ENCODE results near the gene CYP8B1.
A peak's percentile ranks its signal among the peaks of the same experiment; 100 is the strongest.
"Not testable (repeated sequence)": the region's sequence is repeated elsewhere in the genome, so short reads cannot be mapped to it uniquely, and the experiment has no call there.

The CYP8B1 gene

DNA sequence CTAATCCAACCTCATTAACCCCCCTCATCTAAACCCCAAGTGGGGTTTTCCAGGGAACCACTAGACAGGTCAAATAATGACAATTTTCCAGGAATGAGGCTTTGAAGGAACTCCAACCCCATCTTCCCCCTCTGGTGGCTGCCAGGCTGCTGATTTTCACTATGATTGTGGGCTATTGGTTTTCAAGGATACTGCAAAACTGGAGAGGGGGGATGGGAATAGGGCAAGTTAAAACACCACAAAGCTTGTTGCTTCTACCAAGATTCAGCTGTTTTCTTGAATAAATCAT is 19.8 kb upstream of the CYP8B1 start:
- no peak for DNase-seq
- H3K36me3 Mint-ChIP-seq (ENCODE audit: low read depth): no peaks in the 10 kb centered on the region
- H3K4me1 Mint-ChIP-seq: peaks cover 3% of the 10 kb centered on the region
- no peak overlapping the region for H3K4me3 Mint-ChIP-seq
- H3K27ac Mint-ChIP-seq: no peak overlapping the region
- H3K9me3 Mint-ChIP-seq: no peaks in the 10 kb centered on the region
- no peak for ATAC-seq
- peaks cover 5% of the 10 kb centered on the region for H3K27me3 Mint-ChIP-seq

DNA sequence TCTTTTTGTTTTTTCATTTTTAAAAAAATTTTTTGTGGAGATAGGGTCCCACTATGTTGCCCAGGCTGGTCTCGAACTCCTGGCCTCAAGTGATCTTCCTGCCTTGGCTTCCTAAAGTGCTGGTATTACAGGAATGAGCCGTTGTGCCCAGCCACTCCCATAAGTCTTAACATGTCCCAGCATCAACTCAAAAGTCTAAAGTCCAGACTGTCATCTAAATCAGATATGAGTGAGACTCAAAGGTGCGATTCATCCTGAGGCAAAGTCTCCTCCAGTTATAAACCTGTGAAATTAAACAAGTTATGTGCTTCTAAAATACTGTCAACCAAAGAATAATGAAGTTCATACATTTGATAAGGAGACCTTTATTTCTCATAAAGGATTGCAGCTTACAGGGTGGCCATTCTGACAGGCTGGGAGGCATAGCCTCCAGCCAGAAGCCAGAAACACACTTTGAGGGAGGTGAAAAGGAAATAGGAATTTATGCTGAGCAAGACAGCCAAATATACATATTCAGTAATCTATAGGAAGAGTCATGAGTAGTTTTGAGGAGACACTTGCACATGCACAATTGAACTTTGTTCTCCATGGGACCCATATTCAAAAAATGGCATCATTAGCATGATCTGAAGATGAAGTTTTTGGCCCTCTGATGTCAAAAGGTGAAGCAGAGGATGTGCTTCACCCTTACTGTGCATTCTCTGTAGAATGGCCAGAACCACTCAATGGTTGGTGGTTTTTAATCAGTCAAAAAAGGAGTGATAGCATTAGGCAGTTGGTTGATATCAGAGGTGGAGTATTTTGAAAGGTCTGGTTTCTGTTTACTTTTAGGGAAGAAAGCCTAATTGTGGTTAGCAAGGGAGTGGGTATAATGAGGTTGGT is 19.3 kb upstream of the CYP8B1 start:
- DNase-seq (no peak), ATAC-seq (no peak)
- H3K4me1 Mint-ChIP-seq: peaks cover 3% of the 10 kb centered on the region
- H3K4me3 Mint-ChIP-seq: no peak overlapping the region
- no peaks in the 10 kb centered on the region for H3K36me3 Mint-ChIP-seq (ENCODE audit: low read depth)
- no peak overlapping the region for H3K27ac Mint-ChIP-seq
- peaks cover 5% of the 10 kb centered on the region for H3K27me3 Mint-ChIP-seq
- H3K9me3 Mint-ChIP-seq: no peaks in the 10 kb centered on the region

DNA sequence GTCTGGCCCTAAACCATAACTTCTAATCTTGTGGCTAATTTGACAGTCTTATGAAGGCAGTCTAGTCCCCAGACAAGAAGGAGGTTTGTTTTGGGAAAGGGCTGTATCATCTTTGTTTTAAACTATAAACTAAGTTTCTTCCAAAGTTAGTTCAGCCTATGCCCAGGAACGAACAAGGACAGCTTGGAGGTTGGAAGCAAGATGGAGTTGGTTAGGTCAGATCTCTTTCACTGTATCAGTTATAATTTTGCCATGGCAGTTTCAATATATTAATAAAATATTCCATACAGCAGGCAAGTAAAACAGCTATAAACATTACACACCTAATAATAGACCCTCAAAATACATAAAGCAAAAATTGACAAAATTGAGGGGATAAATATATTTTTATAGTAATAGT is 17.1 kb upstream of the CYP8B1 start:
- Mint-ChIP-seq H3K9me3 (no peaks in the 10 kb centered on the region), H3K27me3 (peaks cover 3% of the 10 kb centered on the region), H3K27ac (no peak overlapping the region), H3K4me3 (no peak overlapping the region), H3K36me3 (ENCODE audit: low read depth) (no peaks in the 10 kb centered on the region), H3K4me1 (peaks cover 3% of the 10 kb centered on the region)
- DNase-seq (no peak), ATAC-seq (no peak)

DNA sequence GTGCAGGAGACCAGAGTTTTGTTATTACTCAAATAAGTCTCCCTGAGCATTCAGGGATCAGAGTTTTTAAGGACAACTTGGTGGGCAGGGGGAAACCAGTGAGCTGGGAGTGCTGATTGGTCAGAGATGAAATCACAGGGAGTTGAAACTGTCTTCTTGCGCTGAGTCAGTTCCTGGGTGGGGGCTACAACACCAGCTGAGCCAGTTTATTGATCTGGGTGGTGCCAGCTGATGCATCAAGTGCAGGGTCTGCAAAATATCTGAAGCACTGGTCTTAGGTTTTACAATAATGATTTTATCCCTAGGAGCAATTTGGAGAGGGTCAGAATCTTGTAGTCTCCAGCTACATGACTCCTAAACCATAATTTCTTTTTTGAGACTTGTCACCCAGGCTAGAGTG is 16.5 kb upstream of the CYP8B1 start:
- H3K27ac Mint-ChIP-seq: no peak overlapping the region
- H3K27me3 Mint-ChIP-seq: peaks cover 3% of the 10 kb centered on the region
- no peak overlapping the region for H3K4me3 Mint-ChIP-seq
- peaks cover 3% of the 10 kb centered on the region for H3K4me1 Mint-ChIP-seq
- ATAC-seq (no peak), DNase-seq (no peak)
- no peaks in the 10 kb centered on the region for H3K36me3 Mint-ChIP-seq (ENCODE audit: low read depth)
- H3K9me3 Mint-ChIP-seq: no peaks in the 10 kb centered on the region

DNA sequence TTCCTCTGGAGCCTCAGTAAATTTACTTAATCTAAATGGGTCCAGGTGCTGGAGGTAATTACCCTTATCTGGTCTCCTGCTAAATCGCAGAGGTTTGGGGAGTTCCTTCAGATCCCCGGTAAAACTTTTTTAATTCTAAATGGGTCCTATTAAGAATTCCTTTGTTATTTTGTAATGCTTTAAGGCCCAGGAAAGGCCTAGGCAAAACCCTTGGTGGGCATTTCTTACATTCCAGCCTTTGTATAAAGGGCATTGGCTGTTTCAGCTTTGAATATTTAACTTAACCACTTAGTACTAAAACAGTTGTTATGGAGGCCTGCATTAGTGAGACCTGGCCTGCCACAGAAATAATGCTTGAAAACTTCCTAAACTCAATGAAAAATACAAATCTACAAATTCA is 15.4 kb upstream of the CYP8B1 start:
- peaks cover 5% of the 10 kb centered on the region for H3K27me3 Mint-ChIP-seq
- peaks cover 3% of the 10 kb centered on the region for H3K4me1 Mint-ChIP-seq
- no peak overlapping the region for H3K27ac Mint-ChIP-seq
- no peak for ATAC-seq
- H3K36me3 Mint-ChIP-seq (ENCODE audit: low read depth): no peaks in the 10 kb centered on the region
- H3K4me3 Mint-ChIP-seq: no peak overlapping the region
- DNase-seq: no peak
- H3K9me3 Mint-ChIP-seq: no peaks in the 10 kb centered on the region

DNA sequence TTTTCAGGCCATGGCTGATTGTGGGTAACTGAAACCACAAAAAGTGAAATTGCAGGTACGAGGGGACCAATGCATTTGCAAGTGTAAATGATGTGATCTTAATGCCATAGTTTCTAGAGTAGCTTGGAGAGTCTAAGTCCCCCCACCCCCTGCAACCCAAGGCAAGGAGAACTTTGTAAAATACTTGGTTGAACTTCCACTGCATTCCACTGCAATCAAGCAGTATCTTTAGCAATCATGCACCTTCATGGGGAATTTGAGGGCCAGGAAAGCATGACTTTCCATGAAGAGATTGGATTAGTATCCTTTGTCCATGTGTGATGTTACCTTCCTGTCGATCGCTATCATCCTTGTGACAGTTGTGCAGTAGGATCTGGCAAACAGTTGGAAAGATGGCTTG is 11.4 kb upstream of the CYP8B1 start:
- ATAC-seq: no peak
- Mint-ChIP-seq H3K27me3 (peaks cover 2% of the 10 kb centered on the region), H3K36me3 (ENCODE audit: low read depth) (no peaks in the 10 kb centered on the region), H3K27ac (no peak overlapping the region), H3K9me3 (no peaks in the 10 kb centered on the region), H3K4me3 (no peak overlapping the region), H3K4me1 (peaks cover 10% of the 10 kb centered on the region)
- no peak for DNase-seq

DNA sequence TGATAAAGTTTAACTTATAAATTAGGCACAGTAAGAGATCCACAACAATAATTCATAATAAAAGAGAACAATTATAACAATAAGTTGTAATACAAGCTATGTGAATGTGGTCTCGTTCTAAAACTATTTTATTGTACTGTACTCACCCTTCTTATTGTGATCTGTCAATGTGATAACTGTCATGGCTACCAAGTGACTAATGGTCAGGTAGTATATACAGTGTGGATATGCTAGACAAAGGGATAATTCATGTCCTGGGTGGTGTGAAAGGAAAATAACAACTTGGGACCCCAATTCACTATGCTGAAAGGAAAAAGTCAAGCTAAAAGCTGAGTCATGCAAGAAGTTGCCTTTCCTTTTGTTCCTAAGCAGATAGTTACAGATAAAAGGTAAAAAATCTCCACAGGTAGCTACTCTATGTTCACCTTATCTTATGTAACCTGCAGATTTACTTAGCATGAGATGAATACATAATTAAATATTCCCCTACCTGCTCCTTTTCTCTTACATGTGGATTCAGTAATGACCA is 10.7 kb upstream of the CYP8B1 start:
- Mint-ChIP-seq H3K4me1 (peaks cover 11% of the 10 kb centered on the region), H3K9me3 (no peaks in the 10 kb centered on the region), H3K27ac (no peak overlapping the region), H3K4me3 (no peak overlapping the region), H3K27me3 (peaks cover 2% of the 10 kb centered on the region), H3K36me3 (ENCODE audit: low read depth) (no peaks in the 10 kb centered on the region)
- ATAC-seq (no peak), DNase-seq (no peak)

DNA sequence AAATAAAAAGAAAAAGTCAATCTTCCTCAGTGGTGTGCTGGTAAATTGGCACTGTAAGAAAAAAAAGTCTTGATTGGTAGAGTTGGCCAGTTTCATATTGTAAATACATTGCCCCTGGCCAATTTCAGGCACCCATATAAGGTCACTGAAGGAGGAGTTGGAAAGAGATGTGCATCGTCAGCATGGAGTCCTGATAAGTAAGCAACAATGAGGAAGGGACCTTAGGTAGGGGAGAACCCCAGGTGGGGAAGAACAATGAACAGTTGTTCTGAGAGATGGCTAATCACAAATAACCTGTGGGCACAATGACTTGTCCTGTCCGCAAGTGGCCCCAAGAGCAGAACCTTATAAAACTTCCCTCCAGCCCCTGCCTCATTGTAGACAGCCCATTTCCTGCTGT is 8.6 kb upstream of the CYP8B1 start:
- peaks cover 15% of the 10 kb centered on the region for H3K4me1 Mint-ChIP-seq
- no peak overlapping the region for H3K4me3 Mint-ChIP-seq
- peaks cover 2% of the 10 kb centered on the region for H3K27me3 Mint-ChIP-seq
- ATAC-seq (no peak), DNase-seq (no peak)
- no peaks in the 10 kb centered on the region for H3K36me3 Mint-ChIP-seq (ENCODE audit: low read depth)
- H3K9me3 Mint-ChIP-seq: no peaks in the 10 kb centered on the region
- no peak overlapping the region for H3K27ac Mint-ChIP-seq

DNA sequence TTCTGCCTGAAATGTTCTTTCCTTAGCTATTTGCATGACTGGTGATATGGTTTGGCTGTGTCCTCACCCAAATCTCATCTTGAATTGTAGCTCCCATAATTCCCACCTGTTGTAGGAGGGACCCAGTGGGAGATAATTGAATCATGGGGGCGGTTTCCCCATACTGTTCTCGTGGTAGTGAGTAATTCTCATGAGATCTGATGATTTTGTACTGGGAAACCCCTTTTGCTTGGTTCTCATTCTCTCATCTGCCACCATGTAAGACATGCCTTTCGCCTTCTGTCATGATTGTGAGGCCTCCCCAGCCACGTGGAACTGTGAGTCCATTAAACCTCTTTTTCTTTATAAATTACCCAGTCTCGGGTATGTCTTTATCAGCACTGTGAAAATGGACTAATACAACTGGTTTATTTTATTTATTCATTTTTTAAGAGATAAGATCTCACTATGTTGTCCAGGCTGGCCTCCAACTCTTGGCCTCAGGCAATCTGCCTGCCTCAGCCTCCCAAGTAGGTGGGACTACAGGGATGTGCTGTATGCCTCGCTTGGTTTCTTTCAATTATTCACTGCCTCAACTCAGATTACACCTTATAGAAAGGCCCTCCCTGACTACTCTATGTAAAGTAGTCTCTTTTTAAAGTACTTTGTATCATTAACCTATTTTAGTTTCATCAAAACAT is 7.7 kb upstream of the CYP8B1 start:
- not testable (repeated sequence) for H3K27ac Mint-ChIP-seq; H3K36me3 Mint-ChIP-seq (ENCODE audit: low read depth); H3K4me3 Mint-ChIP-seq; DNase-seq; ATAC-seq; H3K9me3 Mint-ChIP-seq; H3K27me3 Mint-ChIP-seq
- peaks cover 15% of the 10 kb centered on the region for H3K4me1 Mint-ChIP-seq

DNA sequence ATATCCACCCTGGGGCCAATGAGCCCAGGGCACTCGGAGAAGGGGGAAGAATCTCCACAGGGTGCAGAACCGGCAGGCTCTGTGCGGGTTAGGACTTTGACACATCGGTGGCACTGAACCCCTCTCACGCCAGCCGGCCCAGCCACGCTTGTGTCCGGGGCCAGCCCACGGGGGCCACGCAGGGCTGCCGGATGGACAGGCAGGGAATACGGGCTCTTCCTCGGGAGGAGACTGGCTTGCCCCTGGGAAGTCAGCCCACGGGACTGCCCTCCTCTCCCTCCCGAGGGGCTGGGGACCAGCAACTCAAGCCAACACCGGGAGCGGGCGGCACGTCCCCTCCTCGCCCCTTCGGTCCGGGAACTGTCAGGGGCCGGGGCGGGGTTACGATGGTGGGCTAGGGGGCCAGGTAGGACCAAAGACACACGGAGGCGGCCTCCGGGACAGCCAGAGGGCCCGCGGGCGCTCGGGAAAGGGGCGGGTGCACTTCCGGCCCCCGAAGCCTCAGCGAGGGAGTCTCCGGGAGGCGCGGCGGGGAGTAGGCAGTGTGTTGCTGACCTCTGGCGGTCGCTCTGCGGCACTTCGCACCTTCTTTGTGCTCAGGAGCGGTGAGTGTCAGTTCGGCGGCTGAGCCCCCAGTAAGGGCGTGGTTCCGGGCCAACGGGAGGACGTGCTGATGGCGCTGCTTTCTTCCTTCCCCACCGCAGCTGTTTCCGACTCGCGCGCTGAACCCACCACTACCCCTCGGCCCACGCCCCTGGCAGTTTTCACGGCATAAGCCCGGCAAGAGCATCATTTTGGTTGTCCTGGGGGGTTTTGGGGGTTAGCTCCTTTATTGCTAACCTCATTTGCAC is 5.1 kb upstream of the CYP8B1 start:
- H3K27ac Mint-ChIP-seq: peak overlapping the region; percentile 74
- H3K4me1 Mint-ChIP-seq: peaks cover 15% of the 10 kb centered on the region

DNA sequence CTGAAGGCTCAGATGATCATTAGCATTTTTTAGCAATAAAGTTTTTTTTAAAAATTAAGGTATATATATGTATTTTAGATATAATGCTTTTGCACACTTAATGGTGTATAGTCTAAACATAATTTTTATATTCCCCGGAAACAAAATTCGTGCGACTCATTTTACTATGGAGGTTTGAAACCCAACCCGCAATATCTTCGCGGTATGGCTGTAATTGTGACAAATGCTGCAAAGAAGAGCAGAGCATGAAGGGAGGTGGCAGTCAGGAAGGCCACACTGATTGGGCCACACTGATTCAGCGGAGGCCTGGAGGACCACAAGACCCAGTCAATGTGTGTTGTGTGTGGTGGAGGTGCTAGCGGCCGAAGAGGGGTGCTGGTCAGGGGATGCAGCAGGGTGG is 4.5 kb upstream of the CYP8B1 start:
- H3K36me3 Mint-ChIP-seq (ENCODE audit: low read depth): no peaks in the 10 kb centered on the region
- DNase-seq: peak; percentile 5
- H3K4me1 Mint-ChIP-seq: peaks cover 15% of the 10 kb centered on the region
- peak overlapping the region; percentile 47 for H3K27ac Mint-ChIP-seq
- H3K27me3 Mint-ChIP-seq: no peaks in the 10 kb centered on the region
- no peak for ATAC-seq
- no peaks in the 10 kb centered on the region for H3K9me3 Mint-ChIP-seq
- H3K4me3 Mint-ChIP-seq: peak overlapping the region; percentile 74

More for the DNA sequence above, 5.1 kb upstream of the CYP8B1 start:
- H3K9me3 Mint-ChIP-seq: no peaks in the 10 kb centered on the region
- no peaks in the 10 kb centered on the region for H3K36me3 Mint-ChIP-seq (ENCODE audit: low read depth)
- peak overlapping the region; percentile 80 for H3K4me3 Mint-ChIP-seq
- DNase-seq (peak; percentile 87), ATAC-seq (peak; percentile 99)
- no peaks in the 10 kb centered on the region for H3K27me3 Mint-ChIP-seq

DNA sequence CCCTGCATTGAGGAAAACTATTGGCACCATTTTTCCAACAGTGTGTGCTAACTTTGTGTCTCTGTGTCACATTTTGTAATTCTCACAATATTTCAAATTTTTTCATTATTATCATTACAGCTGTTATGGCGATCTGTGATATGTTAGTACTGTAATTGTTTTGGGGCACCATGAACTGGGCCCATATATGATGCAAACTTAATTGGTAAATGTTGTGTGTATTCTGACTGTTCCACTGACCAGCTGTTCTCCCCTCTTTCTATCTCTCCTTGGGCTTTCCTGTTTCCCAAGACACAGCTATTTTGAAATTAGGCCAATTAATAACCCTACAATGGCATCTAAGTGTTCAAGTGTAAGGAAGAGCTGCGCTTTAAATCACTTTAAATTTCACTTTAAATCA is 2.2 kb upstream of the CYP8B1 start:
- Mint-ChIP-seq H3K4me1 (peaks cover 8% of the 10 kb centered on the region), H3K4me3 (no peak overlapping the region), H3K9me3 (no peaks in the 10 kb centered on the region), H3K27ac (no peak overlapping the region), H3K27me3 (no peaks in the 10 kb centered on the region), H3K36me3 (ENCODE audit: low read depth) (no peaks in the 10 kb centered on the region)
- ATAC-seq (no peak), DNase-seq (no peak)

DNA sequence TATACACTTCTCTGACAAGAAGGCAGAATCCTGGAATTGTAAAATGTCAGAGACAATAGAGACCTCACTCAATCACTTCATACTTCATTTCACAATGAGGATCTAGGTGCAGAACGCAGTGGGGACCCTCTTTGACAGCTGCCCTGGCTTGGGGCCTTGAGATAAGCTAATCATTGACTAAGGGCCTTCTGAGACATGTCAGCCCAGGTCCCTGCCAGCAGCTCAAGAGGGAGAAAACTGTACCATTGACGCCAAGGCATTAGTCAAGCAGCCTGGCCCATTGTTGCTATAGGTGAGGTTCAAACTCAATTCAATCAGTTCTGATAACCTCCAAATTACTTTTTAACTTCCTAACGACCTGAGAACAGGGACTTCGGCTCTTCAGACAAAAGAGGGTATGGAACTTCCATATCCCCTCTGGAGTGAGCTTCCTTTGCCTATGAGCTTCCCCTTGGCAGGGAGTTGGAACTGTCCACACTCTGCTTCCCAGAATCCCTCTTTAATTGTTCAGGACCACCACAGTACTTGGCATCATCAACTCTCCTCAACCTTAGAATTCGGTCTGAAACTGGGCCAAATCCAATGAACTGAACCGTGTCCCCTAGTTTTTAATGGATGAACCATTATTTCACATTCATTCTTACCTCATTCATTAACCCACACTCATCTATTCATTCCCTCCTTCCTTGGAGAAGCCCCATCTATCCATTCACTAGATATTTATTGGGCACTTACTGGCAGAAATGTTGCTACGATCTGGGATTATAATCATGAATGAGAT is 1.5 kb upstream of the CYP8B1 start:
- H3K27ac Mint-ChIP-seq: no peak overlapping the region
- no peaks in the 10 kb centered on the region for H3K27me3 Mint-ChIP-seq
- DNase-seq (no peak), ATAC-seq (no peak)
- H3K4me3 Mint-ChIP-seq: no peak overlapping the region
- no peaks in the 10 kb centered on the region for H3K9me3 Mint-ChIP-seq
- H3K36me3 Mint-ChIP-seq (ENCODE audit: low read depth): no peaks in the 10 kb centered on the region
- peaks cover 8% of the 10 kb centered on the region for H3K4me1 Mint-ChIP-seq

DNA sequence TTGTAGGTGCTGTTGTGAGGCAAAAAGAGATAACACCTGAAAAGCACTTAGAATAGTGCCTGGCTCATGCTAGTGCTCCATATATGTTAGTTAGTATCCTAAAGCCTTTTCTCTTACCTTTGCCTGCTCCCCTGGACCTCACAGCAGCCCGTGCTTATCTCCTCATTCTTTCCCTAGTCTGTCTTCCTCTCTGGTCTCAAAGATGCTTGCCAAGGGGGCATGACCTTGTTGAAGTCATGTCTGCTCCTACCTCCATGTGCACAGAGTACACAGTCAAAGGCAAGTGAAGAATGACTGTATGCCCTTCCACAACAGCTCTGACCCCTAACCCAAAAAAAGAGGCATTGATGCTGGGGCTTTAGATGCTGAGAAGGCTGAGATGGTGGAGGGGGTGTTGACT is 722 bp upstream of the CYP8B1 start:
- ATAC-seq (no peak), DNase-seq (no peak)
- no peaks in the 10 kb centered on the region for H3K27me3 Mint-ChIP-seq
- no peaks in the 10 kb centered on the region for H3K36me3 Mint-ChIP-seq (ENCODE audit: low read depth)
- H3K27ac Mint-ChIP-seq: no peak overlapping the region
- H3K4me3 Mint-ChIP-seq: no peak overlapping the region
- H3K4me1 Mint-ChIP-seq: peaks cover 4% of the 10 kb centered on the region
- no peaks in the 10 kb centered on the region for H3K9me3 Mint-ChIP-seq
